ENCODE data around the gene BRD3OS. TPM values are rescaled to one million over a fixed set of nuclear protein-coding genes. Genes with fewer than 3 reads are reported as not detected.

Gene BRD3OS
- total and polyA plus RNA-seq, 2 of the 13 experiments (the other 11 are each of a cell fraction or from before 2014, with no cell fraction given): 4.9 to 5.7 TPM

DNA sequence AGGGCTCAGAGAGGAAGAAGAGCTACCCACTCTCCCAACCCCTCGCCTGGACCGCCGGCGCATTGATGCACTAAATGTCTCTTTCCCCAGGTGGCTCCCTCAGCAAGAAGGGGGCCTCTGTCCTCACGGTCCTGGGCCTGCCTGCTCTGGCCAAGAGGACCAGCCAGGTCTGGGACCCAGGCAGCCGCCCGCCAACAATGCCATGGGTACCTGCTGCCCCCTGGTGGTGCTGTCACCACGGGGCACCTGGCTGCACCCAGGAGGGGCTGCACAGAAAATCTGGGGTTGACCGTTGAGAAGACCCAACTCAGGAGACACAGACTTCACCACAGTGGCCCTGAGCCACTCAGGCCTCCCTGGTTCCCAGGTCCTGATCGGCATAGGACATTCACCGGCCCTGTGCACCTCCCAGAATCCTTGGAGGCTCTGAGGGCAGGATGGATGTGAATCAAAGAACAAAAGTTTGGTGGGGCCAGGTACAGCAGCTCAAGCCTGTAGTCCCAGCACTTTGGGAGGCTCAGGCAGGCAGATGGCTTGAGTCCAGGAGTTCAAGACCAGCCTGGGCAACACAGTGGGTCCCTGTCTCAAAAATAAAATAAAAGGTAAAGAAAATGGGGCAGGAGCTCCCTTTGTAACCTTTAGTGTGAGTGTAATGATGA lies 30.8 kb upstream of the BRD3OS start (continued):
- TF ChIP-seq, protein P1, sequence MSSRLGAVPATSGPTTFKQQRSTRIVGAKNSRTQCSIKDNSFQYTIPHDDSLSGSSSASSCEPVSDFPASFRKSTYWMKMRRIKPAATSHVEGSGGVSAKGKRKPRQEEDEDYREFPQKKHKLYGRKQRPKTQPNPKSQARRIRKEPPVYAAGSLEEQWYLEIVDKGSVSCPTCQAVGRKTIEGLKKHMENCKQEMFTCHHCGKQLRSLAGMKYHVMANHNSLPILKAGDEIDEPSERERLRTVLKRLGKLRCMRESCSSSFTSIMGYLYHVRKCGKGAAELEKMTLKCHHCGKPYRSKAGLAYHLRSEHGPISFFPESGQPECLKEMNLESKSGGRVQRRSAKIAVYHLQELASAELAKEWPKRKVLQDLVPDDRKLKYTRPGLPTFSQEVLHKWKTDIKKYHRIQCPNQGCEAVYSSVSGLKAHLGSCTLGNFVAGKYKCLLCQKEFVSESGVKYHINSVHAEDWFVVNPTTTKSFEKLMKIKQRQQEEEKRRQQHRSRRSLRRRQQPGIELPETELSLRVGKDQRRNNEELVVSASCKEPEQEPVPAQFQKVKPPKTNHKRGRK (CRISPR knock-in tag; IDR thresholded peaks at IDR 0.05): no peak
- TF ChIP-seq HOMEZ (CRISPR knock-in tag; IDR thresholded peaks at IDR 0.05; ENCODE audit: low read depth): no peak
- no peak; the same call in 1 of the 2 replicates for TF ChIP-seq ZNF350 (CRISPR knock-in tag; IDR thresholded peaks at IDR 0.05; ENCODE audit: borderline replicate concordance, low read depth)
- TF ChIP-seq SALL2 (CRISPR knock-in tag; IDR thresholded peaks at IDR 0.05): no peak
- no peak for TF ChIP-seq NR2C2 (CRISPR knock-in tag; IDR thresholded peaks at IDR 0.05; ENCODE audit: borderline replicate concordance)
- no peak for TF ChIP-seq CHCHD3 (CRISPR knock-in tag; IDR thresholded peaks at IDR 0.05)
- 0 out of 2 replicates have a peak, but pooled peaks have one; percentile 37 for TF ChIP-seq ISL2 (CRISPR knock-in tag; IDR thresholded peaks at IDR 0.05)
- TF ChIP-seq, protein P2, sequence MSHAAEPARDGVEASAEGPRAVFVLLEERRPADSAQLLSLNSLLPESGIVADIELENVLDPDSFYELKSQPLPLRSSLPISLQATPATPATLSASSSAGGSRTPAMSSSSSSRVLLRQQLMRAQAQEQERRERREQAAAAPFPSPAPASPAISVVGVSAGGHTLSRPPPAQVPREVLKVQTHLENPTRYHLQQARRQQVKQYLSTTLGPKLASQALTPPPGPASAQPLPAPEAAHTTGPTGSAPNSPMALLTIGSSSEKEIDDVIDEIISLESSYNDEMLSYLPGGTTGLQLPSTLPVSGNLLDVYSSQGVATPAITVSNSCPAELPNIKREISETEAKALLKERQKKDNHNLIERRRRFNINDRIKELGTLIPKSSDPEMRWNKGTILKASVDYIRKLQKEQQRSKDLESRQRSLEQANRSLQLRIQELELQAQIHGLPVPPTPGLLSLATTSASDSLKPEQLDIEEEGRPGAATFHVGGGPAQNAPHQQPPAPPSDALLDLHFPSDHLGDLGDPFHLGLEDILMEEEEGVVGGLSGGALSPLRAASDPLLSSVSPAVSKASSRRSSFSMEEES (CRISPR knock-in tag; IDR thresholded peaks at IDR 0.05): no peak
- no peak for TF ChIP-seq FIP1L1 (IDR thresholded peaks at IDR 0.05; ENCODE audit: borderline replicate concordance, insufficient read depth, low read depth, low read length)
- TF ChIP-seq ARHGAP35 (CRISPR knock-in tag; IDR thresholded peaks at IDR 0.05; ENCODE audit: borderline replicate concordance): 0 out of 2 replicates have a peak, but pooled peaks have one; percentile 58
- TF ChIP-seq, protein P3, sequence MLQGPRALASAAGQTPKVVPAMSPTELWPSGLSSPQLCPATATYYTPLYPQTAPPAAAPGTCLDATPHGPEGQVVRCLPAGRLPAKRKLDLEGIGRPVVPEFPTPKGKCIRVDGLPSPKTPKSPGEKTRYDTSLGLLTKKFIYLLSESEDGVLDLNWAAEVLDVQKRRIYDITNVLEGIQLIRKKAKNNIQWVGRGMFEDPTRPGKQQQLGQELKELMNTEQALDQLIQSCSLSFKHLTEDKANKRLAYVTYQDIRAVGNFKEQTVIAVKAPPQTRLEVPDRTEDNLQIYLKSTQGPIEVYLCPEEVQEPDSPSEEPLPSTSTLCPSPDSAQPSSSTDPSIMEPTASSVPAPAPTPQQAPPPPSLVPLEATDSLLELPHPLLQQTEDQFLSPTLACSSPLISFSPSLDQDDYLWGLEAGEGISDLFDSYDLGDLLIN (CRISPR knock-in tag; IDR thresholded peaks at IDR 0.05; ENCODE audit: borderline replicate concordance): no peak
- 0 out of 2 replicates have a peak, but pooled peaks have one; percentile 16 for TF ChIP-seq ZNF335 (CRISPR knock-in tag; IDR thresholded peaks at IDR 0.05)
- TF ChIP-seq, protein P4, sequence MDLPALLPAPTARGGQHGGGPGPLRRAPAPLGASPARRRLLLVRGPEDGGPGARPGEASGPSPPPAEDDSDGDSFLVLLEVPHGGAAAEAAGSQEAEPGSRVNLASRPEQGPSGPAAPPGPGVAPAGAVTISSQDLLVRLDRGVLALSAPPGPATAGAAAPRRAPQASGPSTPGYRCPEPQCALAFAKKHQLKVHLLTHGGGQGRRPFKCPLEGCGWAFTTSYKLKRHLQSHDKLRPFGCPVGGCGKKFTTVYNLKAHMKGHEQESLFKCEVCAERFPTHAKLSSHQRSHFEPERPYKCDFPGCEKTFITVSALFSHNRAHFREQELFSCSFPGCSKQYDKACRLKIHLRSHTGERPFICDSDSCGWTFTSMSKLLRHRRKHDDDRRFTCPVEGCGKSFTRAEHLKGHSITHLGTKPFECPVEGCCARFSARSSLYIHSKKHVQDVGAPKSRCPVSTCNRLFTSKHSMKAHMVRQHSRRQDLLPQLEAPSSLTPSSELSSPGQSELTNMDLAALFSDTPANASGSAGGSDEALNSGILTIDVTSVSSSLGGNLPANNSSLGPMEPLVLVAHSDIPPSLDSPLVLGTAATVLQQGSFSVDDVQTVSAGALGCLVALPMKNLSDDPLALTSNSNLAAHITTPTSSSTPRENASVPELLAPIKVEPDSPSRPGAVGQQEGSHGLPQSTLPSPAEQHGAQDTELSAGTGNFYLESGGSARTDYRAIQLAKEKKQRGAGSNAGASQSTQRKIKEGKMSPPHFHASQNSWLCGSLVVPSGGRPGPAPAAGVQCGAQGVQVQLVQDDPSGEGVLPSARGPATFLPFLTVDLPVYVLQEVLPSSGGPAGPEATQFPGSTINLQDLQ (CRISPR knock-in tag; IDR thresholded peaks at IDR 0.05): no peak
- TF ChIP-seq MEIS1 (CRISPR knock-in tag; IDR thresholded peaks at IDR 0.05; ENCODE audit: borderline replicate concordance): no peak
- TF ChIP-seq HOXD1 (CRISPR knock-in tag; IDR thresholded peaks at IDR 0.05): no peak
- no peak for TF ChIP-seq HHEX (CRISPR knock-in tag; IDR thresholded peaks at IDR 0.05)
- 0 out of 2 replicates have a peak, but pooled peaks have one; percentile 19 for TF ChIP-seq IRF9 (CRISPR knock-in tag; IDR thresholded peaks at IDR 0.05; ENCODE audit: borderline replicate concordance)
- no peak for TF ChIP-seq ZNF468 (CRISPR knock-in tag; IDR thresholded peaks at IDR 0.05)
- no peak for TF ChIP-seq ZNF3 (CRISPR knock-in tag; IDR thresholded peaks at IDR 0.05)
